H54 (cell line): ENCODE measurements around the gene NF2.

ENCODE experiments used
- DNase-seq: peaks from one replicate; pipeline ENCODE4 v3.0.0; 2011; ENCODE audit warnings: low spot score, mixed read lengths; ENCODE audit not compliant: insufficient read length
- FAIRE-seq: peaks from 3 replicates; lab custom pipeline; 2011; peaks lifted over from hg19 to GRCh38; lab: Jason Lieb, UNC
- POLR2A ChIP-seq: IDR thresholded peaks from 2 replicates; pipeline ENCODE4 v1.6.1; 2011; ENCODE audit warnings: low read depth, mild to moderate bottlenecking, low read length

NF2 gene

DNA sequence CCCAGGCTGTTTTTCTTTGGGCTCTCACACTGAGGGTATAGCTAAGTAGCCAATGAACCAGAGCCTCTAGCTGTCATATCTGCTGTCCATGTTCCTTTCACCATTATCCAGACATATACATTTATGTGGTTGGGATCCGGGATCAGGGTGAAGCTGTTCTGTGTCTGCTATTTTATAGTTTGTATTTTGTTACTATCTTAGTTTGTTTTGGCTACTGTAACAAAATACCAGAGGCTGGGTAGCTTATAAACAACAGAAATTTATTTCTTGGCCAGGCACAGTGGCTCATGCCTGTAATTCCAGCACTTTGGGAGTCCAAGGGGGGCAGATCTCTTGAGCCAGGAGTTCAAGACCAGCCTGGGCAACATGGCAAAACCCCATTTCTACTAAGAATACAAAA lies 75.9 kb downstream of the NF2 start:
- TF ChIP-seq POLR2A = no peak
- DNase-seq = no peak
- no peak for FAIRE-seq

DNA sequence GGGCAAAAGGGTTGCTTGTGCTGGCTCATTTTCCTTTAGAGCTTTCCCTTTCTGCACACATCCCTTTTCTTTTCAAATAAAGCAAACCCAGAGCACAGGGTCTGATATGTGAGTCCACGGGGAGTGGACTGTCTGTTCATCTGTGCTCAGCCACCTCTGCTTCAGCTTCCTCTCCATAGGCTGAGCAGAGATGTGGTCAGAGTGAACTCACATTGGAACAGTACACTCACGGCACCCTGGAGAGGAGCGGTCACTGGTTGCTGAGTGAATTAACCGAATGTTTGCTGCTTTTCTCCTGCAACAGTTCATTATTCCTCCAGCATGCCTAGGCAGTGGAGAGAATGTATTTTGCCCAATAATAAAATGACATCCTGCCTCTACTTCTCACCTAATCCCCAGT lies 80.1 kb downstream of the NF2 start:
- TF ChIP-seq POLR2A = no peak
- no peak for DNase-seq
- no peak for FAIRE-seq

- no peak for FAIRE-seq
- no peak for DNase-seq
- TF ChIP-seq POLR2A = no peak
Measured at GRCh38 chr22:29684244-29684643, 80.8 kb downstream of the NF2 start.

DNA sequence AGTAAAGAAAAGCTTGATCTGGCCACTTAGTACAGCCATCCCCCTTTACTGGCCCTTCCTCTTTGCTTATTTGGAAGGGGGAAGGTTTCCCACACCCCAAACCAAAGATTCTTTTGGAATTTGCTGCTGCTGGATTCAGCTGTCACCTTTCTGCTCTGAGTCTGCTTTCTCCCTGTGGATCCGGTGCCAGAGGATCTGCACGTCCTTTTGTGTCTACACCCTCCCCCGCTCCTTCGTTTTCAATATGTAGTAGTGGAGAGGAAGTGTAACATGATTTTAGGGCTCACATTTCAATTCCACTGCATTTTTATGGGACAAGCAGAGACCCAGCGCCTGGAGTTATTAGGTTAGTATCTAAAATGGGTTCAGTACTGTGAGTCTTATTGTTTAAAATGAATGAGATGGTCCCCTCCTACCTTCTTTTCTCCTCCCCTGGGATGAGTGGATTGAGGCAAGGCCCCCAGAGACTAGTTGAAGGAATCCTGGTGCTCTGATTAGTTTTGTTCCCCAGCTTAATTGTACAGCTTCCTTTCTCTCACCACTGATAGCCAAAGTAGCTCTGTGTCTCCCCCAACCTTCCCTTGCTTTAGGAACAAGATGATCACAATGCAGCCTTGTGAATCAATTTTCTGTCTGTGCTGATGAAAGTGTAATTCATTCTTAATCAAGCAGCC lies 85.9 kb downstream of the NF2 start:
- no peak for DNase-seq
- no peak for FAIRE-seq
- no peak for TF ChIP-seq POLR2A

- no peak for TF ChIP-seq POLR2A
- DNase-seq (no peak), FAIRE-seq (no peak)
Measured at GRCh38 chr22:29689880-29690213, 86.4 kb downstream of the NF2 start.

GRCh38 chr22:29690476-29690875 lies 87.0 kb downstream of the NF2 start:
- FAIRE-seq (no peak), DNase-seq (no peak)
- TF ChIP-seq POLR2A = no peak

- no peak for FAIRE-seq
- no peak for TF ChIP-seq POLR2A
- no peak for DNase-seq
Measured at GRCh38 chr22:29691636-29692326, 88.3 kb downstream of the NF2 start.

DNA sequence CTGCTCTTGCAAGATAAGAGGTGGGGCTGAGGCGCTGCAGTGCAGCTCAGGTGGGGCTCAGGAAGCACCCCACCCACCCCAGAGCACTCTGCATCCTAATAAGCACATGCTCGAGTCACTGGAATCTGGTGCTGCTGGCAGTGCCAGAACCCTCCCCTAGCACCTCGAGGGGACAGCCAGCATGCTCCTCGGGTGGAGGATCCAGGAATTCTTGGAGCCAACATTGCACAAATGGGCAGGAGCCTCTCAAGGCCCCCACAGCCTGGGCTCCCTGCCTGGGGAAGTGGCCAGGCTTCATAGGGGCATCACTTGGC lies 88.9 kb downstream of the NF2 start:
- FAIRE-seq (no peak), DNase-seq (no peak)
- TF ChIP-seq POLR2A = no peak

GRCh38 chr22:29693161-29693560 lies 89.7 kb downstream of the NF2 start:
- no peak for TF ChIP-seq POLR2A
- DNase-seq = no peak
- no peak for FAIRE-seq

- no peak for TF ChIP-seq POLR2A
- DNase-seq = no peak
- FAIRE-seq = no peak
Measured at GRCh38 chr22:29693671-29694070, 90.2 kb downstream of the NF2 start.

GRCh38 chr22:29695129-29695926 lies 91.9 kb downstream of the NF2 start:
- DNase-seq = no peak
- no peak for FAIRE-seq
- TF ChIP-seq POLR2A = no peak

DNA sequence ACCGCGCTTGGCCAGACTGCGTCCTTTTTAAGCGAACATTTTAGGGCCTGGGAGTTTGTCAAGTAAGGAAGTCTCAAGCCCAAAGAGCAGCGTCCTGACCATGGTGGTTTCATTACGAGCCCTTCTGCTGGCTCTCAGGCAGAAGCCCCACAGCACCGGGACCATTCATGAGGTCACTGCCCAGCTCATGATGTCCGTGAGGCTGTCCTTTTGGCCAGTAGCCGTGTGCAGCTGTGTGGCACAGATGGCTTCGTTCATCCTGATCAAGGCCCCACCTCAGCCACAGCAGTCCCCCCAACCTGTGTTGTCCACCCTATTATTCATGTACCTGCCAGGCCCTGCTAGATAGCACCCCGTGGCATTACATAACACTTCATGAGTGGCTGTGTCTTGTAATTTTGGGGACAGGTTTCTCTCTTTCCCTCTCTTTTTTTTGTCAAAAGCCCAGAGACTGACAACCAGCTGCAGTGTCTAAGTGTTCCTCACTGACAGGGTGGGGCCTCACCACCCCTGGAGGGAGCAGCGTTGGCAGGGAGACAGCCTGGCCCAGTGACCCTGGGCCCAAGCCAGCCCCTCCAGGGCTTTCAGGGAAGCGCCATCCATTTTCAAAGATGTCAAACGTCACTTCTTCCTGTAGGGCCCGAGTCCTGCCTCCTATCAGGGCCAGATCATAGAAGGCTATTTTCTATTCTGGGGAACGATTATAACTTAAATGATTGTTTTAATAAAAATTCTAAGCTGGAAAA lies 94.6 kb downstream of the NF2 start:
- no peak for TF ChIP-seq POLR2A
- FAIRE-seq (no peak), DNase-seq (no peak)

DNA sequence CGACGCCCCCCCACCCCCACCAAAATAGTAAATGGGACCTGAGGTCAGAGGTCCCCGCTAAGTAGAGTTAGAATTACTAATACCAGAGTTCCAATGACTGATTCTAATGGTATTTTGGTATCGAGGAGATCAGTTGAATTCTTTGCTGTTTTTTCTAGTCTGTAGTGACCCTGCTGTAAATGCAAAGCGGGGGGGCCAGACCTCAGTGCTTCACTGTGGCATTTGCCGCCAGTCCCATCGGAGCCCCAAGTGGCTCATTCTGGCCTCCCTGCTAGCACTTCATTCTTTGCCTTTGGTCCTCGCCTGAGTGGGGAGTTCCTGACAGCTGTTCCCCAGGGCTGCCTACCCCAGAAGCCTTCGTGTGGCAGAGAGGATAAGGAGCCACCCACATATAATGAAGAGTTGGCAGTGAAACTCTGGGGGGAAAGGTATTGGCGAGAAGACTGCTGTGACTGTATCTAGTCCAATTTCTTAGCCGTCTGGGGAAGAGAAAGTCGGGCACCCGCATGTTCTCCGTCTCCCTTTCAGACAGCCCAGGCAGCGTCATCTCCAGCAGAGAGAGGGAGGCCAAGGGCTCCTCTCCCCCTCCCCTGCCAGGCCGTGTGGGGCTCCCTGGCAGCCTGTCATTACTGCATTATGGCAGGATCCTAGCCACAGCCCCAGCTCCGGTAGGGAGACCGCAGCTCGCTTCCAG lies 96.9 kb downstream of the NF2 start:
- TF ChIP-seq POLR2A = no peak
- DNase-seq (no peak), FAIRE-seq (no peak)

DNA sequence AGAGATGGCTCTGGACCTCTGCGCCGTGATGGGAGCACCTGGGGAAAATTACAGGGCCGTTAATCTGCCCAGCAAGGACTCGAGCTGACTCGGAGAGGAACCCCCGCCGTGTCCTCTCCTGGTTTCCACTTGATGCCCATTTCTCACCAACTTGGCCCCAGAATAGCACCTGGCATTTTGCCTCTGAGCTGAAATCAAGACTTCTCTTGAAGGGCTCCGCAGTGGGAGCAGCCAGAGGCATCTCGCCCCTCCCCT lies 97.4 kb downstream of the NF2 start:
- no peak for FAIRE-seq
- DNase-seq = no peak

More for the DNA sequence above, 97.4 kb downstream of the NF2 start:
- TF ChIP-seq POLR2A = no peak
